ENCODE measurements around the gene CENPT.

CENPT gene, protein sequence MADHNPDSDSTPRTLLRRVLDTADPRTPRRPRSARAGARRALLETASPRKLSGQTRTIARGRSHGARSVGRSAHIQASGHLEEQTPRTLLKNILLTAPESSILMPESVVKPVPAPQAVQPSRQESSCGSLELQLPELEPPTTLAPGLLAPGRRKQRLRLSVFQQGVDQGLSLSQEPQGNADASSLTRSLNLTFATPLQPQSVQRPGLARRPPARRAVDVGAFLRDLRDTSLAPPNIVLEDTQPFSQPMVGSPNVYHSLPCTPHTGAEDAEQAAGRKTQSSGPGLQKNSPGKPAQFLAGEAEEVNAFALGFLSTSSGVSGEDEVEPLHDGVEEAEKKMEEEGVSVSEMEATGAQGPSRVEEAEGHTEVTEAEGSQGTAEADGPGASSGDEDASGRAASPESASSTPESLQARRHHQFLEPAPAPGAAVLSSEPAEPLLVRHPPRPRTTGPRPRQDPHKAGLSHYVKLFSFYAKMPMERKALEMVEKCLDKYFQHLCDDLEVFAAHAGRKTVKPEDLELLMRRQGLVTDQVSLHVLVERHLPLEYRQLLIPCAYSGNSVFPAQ

DNA sequence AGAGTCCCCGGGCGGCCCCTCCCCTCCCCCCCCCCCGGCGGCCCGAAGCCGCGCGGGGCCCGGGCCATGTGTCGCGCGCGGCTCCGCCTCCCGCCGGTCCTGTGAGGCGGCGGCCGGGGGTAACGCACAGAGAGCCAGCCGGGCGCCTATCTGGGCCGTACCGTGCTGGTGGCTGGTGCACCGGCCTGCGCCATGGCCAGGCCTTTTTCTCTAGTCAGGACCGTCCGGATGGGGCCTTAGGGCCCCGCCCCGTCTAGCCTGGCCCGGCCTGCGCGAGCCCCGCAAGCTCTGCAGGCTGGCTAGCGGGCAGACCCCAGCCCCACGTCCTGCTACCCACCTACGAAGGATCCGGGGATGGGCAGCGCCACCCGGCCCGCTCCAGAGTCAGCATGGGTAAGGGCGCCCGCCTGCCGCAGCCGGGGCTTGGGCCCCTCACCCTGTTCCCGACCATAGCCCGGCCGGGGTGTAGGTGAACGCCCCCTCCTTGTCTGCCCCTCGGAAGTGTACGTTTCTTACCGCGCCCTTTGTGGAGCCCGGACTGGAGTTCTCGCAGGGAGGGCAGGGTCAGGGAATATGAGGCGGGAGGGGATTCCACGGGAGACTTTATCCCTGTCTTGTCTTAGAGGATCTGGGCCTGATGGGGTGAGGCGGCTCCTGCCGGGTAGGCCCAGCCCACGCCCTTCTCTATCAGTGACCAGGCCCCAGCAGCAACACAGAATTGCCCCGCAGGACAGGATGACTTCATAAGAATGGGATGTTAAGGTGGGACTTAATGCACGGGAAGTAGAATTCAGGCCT, at the start of gene CENPT:
Gene CENPT, minus strand, starts transcription at position 630 of the 798 bp plus-strand sequence. CDS start 13,834 bp downstream, outside the sequence.
- DNase-seq, result peak; percentile 54

- DNase-seq, result no peak
These were observed 49.7 kb upstream of the CENPT start for GRCh38 chr16:67897231-67897630.

DNA sequence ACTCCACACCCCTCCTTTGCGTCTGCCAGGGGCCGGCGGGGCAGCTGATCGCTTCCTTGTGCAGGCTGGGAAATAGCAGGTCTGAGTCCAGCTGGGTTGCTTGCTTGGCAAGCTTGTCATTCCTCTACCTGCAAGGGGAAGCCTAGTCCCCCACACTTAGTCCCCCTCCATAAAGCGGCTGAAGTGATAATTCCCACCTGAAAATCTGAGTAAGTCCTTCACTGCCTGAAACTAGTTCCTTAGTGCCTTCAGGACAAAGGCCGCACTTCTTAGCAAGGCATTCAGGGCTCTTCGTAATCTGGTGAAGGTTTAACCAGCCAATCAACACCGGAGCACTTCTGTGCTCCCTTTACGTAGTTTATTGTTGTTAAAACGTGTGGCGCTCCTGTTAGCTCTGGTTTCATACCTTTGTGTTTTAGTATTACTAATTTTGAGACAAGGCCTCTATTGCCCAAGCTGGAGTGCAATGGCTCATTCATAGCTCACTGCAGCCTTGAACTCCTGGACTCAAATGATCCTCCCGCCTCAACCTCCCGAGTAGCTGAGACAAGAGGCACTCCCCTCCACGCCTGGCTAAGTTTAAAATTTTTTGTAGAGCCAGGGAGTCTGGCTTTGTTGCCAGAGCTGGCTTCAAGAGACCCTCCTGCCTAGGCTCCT, 46.4 kb upstream of the CENPT start:
- no peak for DNase-seq

GRCh38 chr16:67892899-67893742, 45.6 kb upstream of the CENPT start, which contains the start of gene PSKH1:
TSS of gene PSKH1 (plus strand) at chr16:67893254. CDS start at chr16:67908750, 15,496 bp downstream.
- peak; percentile 95 for DNase-seq

DNA sequence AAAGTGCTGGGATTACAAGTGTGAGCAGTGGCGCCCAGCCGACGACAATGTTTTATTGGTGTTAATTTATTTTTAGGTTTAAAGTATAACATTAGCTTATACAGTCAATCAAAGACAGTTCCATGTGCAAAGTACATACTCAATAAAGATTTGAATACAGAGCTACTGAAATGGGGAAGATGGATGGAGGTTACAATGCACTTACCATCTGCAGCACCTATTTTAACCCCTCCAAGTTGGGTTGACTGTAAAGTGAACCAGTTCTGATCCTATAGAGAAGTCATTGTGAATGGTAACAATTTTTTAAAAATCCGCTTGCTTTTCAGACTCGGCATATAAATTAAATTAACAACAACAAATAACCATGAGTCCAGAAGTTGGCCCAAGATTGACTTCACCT, 44.9 kb upstream of the CENPT start:
- no peak for DNase-seq

- no peak for DNase-seq
These were observed 40.8 kb upstream of the CENPT start for GRCh38 chr16:67888331-67888730.

DNA sequence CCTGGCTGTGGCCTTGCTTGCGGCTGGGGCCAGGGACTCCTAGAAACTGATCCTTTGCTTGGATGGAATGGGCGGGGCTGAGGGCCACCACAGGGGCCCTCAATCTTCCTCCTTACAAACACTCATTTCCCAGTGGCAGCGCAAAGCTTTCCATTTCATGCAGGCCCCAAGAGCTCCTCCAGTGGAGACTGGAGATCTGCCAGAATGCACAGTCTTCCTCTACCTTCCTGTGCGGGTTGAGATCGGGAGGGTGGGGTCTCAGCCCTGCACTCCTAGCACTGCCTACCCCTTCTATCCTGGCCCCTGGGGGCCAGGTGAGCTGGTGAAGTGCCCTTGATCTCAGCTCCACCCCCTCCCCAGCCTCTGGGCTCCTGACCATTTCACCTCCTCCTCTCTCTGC, 38.9 kb upstream of the CENPT start:
- DNase-seq, result no peak

GRCh38 chr16:67885976-67886375, 38.5 kb upstream of the CENPT start:
- DNase-seq, result no peak

DNA sequence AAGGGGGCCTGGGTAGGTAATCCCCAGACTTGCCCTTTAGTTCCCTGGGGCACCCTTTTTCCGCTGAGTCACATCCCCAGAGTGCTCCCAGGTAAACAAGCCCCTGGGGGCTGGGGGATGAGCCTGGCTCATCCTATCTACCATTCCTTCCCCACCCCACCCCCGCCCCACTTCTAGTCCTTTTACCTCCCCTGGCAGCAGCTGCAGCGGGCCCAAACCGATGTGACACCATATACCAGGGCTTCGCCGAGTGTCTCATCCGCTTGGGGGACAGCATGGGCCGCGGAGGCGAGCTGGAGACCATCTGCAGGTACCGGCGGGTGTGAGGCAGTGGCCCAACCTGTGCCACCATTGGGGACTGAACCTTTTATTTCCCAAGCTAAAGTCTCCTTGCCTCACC, 38.1 kb upstream of the CENPT start:
- no peak for DNase-seq

GRCh38 chr16:67884684-67885083, 37.2 kb upstream of the CENPT start, which contains the start of gene NRN1L:
TSS of gene NRN1L (plus strand) at chr16:67884885. CDS start at chr16:67884904, 19 bp downstream.
- DNase-seq, result peak; percentile 89

DNA sequence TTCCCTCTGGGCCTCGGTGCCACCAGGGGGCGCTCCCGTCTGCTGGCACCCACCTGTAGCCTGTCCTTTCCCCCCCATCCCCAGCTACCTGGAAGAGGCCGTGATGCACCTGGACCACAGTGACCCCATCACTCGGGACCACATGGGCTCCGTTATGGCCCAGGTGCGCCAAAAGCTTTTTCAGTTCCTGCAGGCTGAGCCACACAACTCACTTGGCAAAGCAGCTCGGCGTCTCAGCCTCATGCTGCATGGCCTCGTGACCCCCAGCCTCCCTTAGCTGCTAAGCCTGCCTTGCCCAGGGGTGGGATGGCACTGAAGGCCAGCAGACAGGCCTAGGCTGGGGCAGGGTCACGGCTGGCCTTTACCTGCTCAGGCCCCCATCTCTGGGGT, 36.4 kb upstream of the CENPT start:
- peak; percentile 19 for DNase-seq

- no peak for DNase-seq
These were observed 35.8 kb upstream of the CENPT start for GRCh38 chr16:67883146-67883871.

- no peak for DNase-seq
These were observed 35.1 kb upstream of the CENPT start for GRCh38 chr16:67882374-67883145.

- DNase-seq, result no peak
These were observed 34.2 kb upstream of the CENPT start for GRCh38 chr16:67881621-67882161.

DNA sequence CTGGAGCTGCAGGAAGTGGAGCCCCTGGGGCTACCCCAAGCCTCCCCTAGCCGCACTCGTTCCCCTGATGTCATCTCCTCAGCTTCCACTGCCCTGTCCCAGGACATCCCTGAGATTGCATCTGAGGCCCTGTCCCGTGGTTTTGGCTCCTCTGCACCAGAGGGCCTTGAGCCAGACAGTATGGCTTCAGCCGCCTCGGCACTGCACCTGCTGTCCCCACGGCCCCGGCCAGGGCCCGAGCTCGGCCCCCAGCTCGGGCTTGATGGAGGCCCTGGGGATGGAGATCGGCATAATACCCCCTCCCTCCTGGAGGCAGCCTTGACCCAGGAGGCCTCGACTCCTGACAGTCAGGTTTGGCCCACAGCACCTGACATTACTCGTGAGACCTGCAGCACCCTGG, 33.1 kb upstream of the CENPT start:
- no peak for DNase-seq

DNA sequence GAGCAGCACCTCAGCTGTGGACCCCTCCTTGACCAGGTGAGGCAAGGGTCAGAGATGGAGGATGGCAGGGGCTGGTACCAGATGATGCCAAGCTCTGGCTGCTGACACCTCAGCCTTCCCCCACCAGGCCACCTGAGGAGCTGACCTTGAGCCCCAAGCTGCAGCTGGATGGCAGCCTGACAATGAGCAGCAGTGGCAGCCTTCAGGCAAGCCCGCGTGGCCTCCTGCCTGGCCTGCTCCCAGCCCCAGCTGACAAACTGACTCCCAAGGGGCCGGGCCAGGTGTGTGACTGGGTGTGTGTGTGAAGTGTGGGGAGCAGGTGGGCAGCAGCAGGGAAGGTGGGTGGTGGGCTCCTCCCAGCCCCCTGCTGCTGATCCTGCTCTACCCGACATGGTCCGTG, 32.4 kb upstream of the CENPT start:
- DNase-seq, result no peak

DNA sequence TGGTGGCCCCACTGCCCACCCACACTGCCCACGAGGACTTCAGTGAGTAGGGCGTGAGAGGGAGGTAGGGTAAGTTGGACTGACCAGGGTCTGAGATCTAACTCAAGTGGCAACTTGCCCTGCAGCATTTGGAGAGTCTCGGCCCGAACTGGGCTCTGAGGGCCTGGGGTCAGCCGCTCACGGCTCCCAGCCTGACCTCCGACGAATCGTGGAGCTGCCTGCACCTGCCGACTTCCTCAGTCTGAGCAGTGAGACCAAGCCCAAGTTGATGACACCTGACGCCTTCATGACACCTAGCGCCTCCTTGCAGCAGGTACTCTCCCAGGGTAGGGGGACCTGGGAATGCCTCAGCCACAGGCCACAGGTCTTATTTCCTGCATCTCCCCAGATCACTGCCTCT, 32.0 kb upstream of the CENPT start:
- DNase-seq, result no peak

GRCh38 chr16:67878846-67879245, 31.4 kb upstream of the CENPT start:
- no peak for DNase-seq

DNA sequence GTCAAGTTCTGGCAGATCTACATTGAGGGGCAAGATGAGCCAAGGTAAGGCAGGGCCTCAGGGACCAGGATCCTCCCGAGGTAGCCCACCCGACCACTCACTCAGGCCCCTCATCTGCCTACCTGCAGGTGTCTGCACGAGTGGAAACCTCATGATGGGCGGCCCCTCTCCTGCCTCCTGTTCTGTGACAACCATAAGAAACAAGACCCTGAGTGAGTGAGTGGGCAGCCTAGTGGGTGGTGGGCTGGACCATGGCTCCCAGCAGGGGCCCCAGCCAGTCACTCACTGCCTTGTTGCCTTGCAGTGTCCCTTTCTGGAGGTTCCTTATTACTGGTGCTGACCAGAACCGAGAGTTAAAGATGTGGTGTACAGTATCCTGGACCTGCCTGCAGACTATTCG, 30.7 kb upstream of the CENPT start:
- DNase-seq, result no peak

DNA sequence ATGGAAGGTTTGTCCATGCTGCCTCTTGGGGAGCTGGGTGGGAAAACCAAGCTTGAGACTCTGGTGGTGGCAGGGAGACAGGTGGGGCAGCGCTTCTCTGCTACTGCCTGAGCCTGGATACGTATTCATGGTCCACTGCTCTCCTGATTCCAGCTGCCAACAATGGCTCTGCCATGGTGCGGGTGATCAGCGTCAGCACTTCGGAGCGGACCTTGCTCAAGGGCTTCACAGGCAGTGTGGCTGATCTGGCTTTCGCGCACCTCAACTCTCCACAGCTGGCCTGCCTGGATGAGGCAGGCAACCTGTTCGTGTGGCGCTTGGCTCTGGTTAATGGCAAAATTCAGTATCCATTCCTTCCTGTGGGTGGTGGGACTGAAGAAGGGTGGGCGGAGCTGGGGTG, 29.6 kb upstream of the CENPT start:
- no peak for DNase-seq
